Central memory CD8-positive, alpha-beta T cell (primary cell): ENCODE data around the gene CCDC6.
"Not testable (repeated sequence)": the region's sequence is repeated elsewhere in the genome, so short reads cannot be mapped to it uniquely, and the experiment has no call there.

ENCODE experiments used
- ATAC-seq: fragments of 150-1000 bp; cut with Tn5 transposase; replicated peaks from 2 replicates; pipeline ENCODE4 v1.10.0; 2022; ENCODE audit warnings: mild to moderate bottlenecking, moderate FRiP score, moderate number of reproducible peaks; ENCODE audit not compliant: poor library complexity, severe bottlenecking; ENCODE audit errors: extremely low read depth
- DNase-seq, 2 donors: peaks; one replicate each; pipeline ENCODE4 v3.0.0; 2021; ENCODE audit warnings: low spot score in 2 of 2
- H3K27ac Mint-ChIP-seq: one replicate; pipeline ENCODE4 v1.8.0; 2022; ENCODE audit warnings: low read depth, mild to moderate bottlenecking, moderate library complexity, mixed read lengths
- H3K27me3 Mint-ChIP-seq: one replicate; pipeline ENCODE4 v1.8.0; 2022; ENCODE audit warnings: mixed read lengths
- H3K36me3 Mint-ChIP-seq: one replicate; pipeline ENCODE4 v1.8.0; 2022; ENCODE audit warnings: mild to moderate bottlenecking, moderate library complexity, mixed read lengths; ENCODE audit not compliant: insufficient read depth
- H3K4me1 Mint-ChIP-seq: one replicate; pipeline ENCODE4 v1.8.0; 2022; ENCODE audit warnings: mixed read lengths
- H3K4me3 Mint-ChIP-seq: one replicate; pipeline ENCODE4 v1.8.0; 2022; ENCODE audit warnings: mild to moderate bottlenecking, moderate library complexity, mixed read lengths
- H3K9me3 Mint-ChIP-seq: one replicate; pipeline ENCODE4 v1.8.0; 2022; ENCODE audit warnings: mixed read lengths

CCDC6 gene

DNA sequence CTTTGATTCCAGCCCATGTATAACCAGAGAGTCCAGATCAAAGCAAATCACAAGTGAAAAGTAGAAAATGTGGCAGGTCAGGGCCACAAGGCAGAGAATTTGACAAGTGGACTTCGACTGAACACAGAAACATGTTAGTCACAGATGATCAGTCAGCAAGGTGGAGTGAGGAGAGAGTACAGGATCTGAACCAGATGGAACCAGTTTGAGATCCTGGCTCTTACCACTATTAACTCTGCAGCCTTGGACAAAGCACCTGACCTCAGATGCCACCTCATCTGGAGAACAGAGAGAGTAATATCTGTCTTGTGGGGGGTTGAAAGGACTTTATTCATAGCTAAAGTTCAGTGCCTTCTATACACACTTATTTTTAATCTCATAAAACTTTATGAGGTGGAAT is 157.5 kb downstream of the CCDC6 start:
- no peaks in the 10 kb centered on the region for H3K9me3 Mint-ChIP-seq
- no peak overlapping the region for H3K4me3 Mint-ChIP-seq
- no peak overlapping the region for H3K27ac Mint-ChIP-seq
- H3K4me1 Mint-ChIP-seq = no peaks in the 10 kb centered on the region
- no peak for ATAC-seq
- DNase-seq = no peak
- peaks cover 62% of the 10 kb centered on the region for H3K27me3 Mint-ChIP-seq
- no peaks in the 10 kb centered on the region for H3K36me3 Mint-ChIP-seq

DNA sequence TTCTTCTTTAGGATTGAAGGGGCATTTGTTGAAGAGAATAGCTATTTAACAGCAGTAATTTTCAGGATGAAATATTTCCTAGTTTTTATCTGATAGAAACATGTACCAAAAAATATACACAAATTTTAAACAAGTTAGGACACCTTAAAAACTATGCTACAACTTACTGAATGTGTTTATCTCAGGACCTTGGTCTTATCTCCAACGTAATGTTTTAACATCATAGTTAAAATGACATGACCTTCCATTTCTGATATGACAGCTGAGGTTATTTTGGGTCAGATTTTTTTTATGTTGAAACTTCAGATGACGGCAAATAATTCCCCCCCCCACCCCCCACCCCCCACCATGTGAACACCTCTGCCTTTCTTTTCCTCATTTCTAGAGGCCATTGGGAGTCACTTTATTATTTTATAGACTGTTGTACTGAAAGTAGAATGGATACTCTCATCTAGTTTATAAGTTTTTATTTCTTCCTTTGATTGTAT is 161.1 kb downstream of the CCDC6 start:
- H3K27ac Mint-ChIP-seq = no peak overlapping the region
- H3K4me1 Mint-ChIP-seq = no peaks in the 10 kb centered on the region
- H3K9me3 Mint-ChIP-seq = no peaks in the 10 kb centered on the region
- DNase-seq = no peak
- ATAC-seq = no peak
- H3K4me3 Mint-ChIP-seq = no peak overlapping the region
- peaks cover 1% of the 10 kb centered on the region for H3K36me3 Mint-ChIP-seq
- H3K27me3 Mint-ChIP-seq = peaks cover 48% of the 10 kb centered on the region

DNA sequence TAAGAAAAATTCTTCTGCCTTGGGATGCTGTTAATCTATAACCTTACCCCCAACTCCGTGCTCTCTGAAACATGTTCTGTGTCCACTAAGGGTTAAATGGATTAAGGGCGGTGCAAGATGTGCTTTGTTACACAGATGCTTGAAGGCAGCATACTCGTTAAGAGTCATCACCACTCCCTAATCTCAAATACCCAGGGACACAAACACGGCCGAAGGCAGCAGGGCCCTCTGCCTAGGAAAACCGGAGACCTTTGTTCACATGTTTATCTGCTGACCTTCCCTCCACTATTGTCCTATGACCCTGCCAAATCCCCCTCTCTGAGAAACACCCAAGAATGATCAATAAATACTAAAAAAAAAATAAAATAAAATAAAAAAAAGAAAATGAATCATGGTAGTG is 161.6 kb downstream of the CCDC6 start:
- not testable (repeated sequence) for H3K4me3 Mint-ChIP-seq, H3K4me1 Mint-ChIP-seq

DNA sequence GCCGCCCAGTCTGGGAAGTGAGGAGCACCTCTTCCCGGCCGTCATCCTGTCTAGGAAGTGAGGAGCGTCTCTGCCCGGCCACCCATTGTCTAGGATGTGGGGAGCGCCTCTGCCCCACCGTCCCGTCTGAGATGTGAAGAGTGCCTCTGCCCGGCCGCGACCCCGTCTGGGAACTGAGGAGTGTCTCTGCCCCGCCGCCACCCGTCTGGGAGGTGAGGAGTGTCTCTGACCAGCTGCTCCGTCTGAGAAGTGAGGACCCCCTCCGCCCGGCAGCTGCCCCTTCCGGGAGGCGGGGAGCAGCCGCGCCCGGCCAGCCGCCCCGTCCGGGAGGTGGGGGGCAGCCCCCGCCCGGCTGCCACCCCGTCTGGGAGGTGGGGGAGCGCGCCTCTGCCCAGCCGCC is 162.2 kb downstream of the CCDC6 start:
- not testable (repeated sequence) for H3K27ac Mint-ChIP-seq, H3K9me3 Mint-ChIP-seq, ATAC-seq, DNase-seq, H3K36me3 Mint-ChIP-seq, H3K4me1 Mint-ChIP-seq, H3K4me3 Mint-ChIP-seq
- H3K27me3 Mint-ChIP-seq = peaks cover 37% of the 10 kb centered on the region

More for the DNA sequence above, 161.6 kb downstream of the CCDC6 start:
- not testable (repeated sequence) for H3K36me3 Mint-ChIP-seq, H3K9me3 Mint-ChIP-seq, H3K27ac Mint-ChIP-seq, DNase-seq, ATAC-seq
- peaks cover 43% of the 10 kb centered on the region for H3K27me3 Mint-ChIP-seq

DNA sequence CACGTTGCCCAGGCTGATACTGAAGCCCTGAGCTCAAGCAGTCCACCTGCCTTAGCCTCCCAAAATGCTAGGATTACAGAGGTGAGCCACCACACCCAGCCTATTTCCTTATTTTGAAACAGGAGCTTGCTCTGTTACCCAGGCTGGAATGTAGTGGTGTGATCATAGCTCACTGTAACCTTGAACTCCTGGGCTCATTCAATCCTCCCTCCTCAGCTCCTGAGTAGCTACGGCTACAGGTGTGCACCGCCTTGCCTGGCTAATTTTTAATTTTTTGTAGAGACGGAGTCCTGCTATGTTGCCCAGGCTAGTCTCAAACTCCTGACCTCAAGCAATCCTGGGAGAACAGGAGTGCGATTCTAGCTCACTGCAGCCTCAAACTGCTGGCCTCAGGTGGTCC is 164.8 kb downstream of the CCDC6 start:
- H3K4me3 Mint-ChIP-seq = no peak overlapping the region
- H3K36me3 Mint-ChIP-seq = peaks cover 4% of the 10 kb centered on the region
- no peaks in the 10 kb centered on the region for H3K9me3 Mint-ChIP-seq
- H3K27ac Mint-ChIP-seq = no peak overlapping the region
- peaks cover 35% of the 10 kb centered on the region for H3K27me3 Mint-ChIP-seq
- DNase-seq (no peak), ATAC-seq (no peak)
- H3K4me1 Mint-ChIP-seq = no peaks in the 10 kb centered on the region

DNA sequence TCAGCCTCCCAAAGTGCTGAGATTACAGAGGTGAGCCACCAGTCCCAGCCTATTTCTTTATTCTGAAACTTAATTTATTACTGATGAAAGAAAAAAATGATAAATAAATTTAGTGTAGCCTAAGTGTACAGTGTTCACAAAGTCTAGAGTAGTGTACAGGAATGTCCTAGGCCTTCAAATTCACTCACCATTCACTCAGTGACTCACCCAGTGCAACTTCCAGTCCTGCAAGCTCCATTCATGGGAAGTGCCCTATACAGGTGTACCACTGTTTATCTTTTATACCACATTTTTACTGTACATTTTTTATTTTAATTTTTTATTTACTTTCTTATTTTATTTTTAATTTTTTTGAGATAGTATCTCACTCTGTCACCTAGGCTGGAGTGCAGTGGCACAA is 165.3 kb downstream of the CCDC6 start:
- ATAC-seq = no peak
- no peak for DNase-seq
- Mint-ChIP-seq H3K27ac (no peak overlapping the region), H3K36me3 (peaks cover 4% of the 10 kb centered on the region), H3K4me3 (no peak overlapping the region), H3K9me3 (no peaks in the 10 kb centered on the region), H3K27me3 (peaks cover 35% of the 10 kb centered on the region), H3K4me1 (no peaks in the 10 kb centered on the region)
